A673 (cell line): ENCODE measurements around the gene KRI1. TPM values are rescaled to one million over a fixed set of nuclear protein-coding genes. Genes with fewer than 3 reads are reported as not detected.
A peak's percentile ranks its signal among the peaks of the same experiment; 100 is the strongest.

Experiments used
- BruUV-seq: library from RNA; stranded (reverse); fragments of 400-500 nt; replicated peaks from 2 replicates; lab custom pipeline; 2021; lab: Mats Ljungman, UMichigan
- CTCF ChIA-PET: fragments of 300-600 bp; sonication (Branson Sonifier 250); formaldehyde crosslinking; loops from one replicate; lab custom pipeline; 2022; ENCODE audit warnings: antibody characterized with exemption; lab: Charles Lee
- POLR2A ChIA-PET: fragments of 300-600 bp; sonication (Branson Sonifier 250); formaldehyde crosslinking; loops from one replicate; lab custom pipeline; 2022; ENCODE audit warnings: antibody characterized with exemption; ENCODE audit not compliant: low non-redundant PET; lab: Charles Lee
- DNase-seq: peaks from one replicate; pipeline ENCODE4 v3.0.0-alpha.2; 2015; ENCODE audit warnings: low spot score
- H3K27ac ChIP-seq: fragments of 200-600 bp; sonication (generic); 2 replicates; pipeline ENCODE4 v1.5.1; 2016; ENCODE audit warnings: mixed run types, low read depth, mild to moderate bottlenecking, mixed read lengths, antibody characterized with exemption, low read length; ENCODE audit not compliant: poor library complexity, severe bottlenecking
- H3K27me3 ChIP-seq: fragments of 200-600 bp; sonication (generic); replicated peaks from 2 replicates; pipeline ENCODE4 v1.6.1; 2017; ENCODE audit warnings: mixed run types, low read depth, mild to moderate bottlenecking, mixed read lengths, antibody characterized with exemption, low read length; ENCODE audit not compliant: insufficient read depth, poor library complexity
- H3K36me3 ChIP-seq: fragments of 200-600 bp; sonication (generic); 2 replicates; pipeline ENCODE4 v1.6.1; 2016; ENCODE audit warnings: mixed run types, mild to moderate bottlenecking, mixed read lengths, antibody characterized with exemption, low read length; ENCODE audit not compliant: insufficient read depth, poor library complexity, severe bottlenecking
- H3K4me1 ChIP-seq: fragments of 200-600 bp; sonication (generic); 2 replicates; pipeline ENCODE4 v1.6.1; 2017; ENCODE audit warnings: mixed run types, mild to moderate bottlenecking, mixed read lengths, antibody characterized with exemption, low read length; ENCODE audit not compliant: insufficient read depth, poor library complexity, severe bottlenecking
- H3K4me3 ChIP-seq: fragments of 200-600 bp; sonication (generic); 2 replicates; pipeline ENCODE4 v1.5.1; 2016; ENCODE audit warnings: low read depth, mixed run types, mild to moderate bottlenecking, mixed read lengths, low read length; ENCODE audit not compliant: poor library complexity, severe bottlenecking
- H3K9me3 ChIP-seq: fragments of 200-600 bp; sonication (generic); 2 replicates; pipeline ENCODE4 v1.6.1; 2016; ENCODE audit warnings: mixed run types, low read depth, mild to moderate bottlenecking, mixed read lengths, antibody characterized with exemption, low read length; ENCODE audit not compliant: poor library complexity, severe bottlenecking
- EZH2 ChIP-seq: fragments of 200-600 bp; sonication (generic); IDR thresholded peaks from 2 replicates; pipeline ENCODE4 v1.6.1; 2017; ENCODE audit warnings: borderline replicate concordance, low read depth, mild to moderate bottlenecking, mixed read lengths, antibody characterized with exemption, low read length; ENCODE audit not compliant: poor library complexity, severe bottlenecking
- intact Hi-C: fragments of 100-400 bp; cut with micrococcal nuclease; formaldehyde crosslinking; loops from one replicate; pipeline ENCODE4 v1.10.0; 2022; ENCODE audit not compliant: unreplicated experiment
- total RNA-seq: library from RNA; stranded (reverse); gene quantifications from 2 replicates; pipeline ENCODE4 v1.2.3, GENCODE V29; 2021
- TF ChIP-seq, protein P1 (sequence below): fragments of 300-800, 200-600 bp; sonication (generic); conservative IDR thresholded peaks from 2 replicates; pipeline ENCODE4 v1.5.1; 2017; ENCODE audit warnings: low read depth, mild to moderate bottlenecking, antibody characterized with exemption, low read length, moderate library complexity, mixed read lengths

Gene KRI1
- total RNA-seq, 1 experiment from 2014 or later, result 47.8 TPM

DNA sequence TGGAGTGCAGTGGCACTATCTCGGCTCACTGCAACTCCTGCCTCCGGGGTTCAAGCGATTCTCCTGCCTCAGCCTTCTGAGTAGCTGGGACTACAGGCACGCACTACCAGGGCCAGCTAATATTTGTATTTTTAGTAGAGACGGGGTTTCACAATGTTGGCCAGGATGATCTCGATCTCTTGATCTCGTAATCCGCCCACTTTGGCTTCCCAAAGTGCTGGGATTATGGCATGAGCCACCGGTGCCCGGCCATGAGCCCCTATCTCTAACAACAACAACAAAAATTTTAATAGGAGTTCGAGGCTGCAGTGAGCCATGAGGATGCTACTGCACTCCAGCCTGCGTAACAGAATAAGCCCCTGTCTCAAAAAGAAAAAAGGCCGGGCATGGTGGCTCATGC, 16.3 kb upstream of the KRI1 start:
- Histone ChIP-seq H3K27ac (no peak overlapping the region), H3K4me3 (no peak overlapping the region), H3K27me3 (no peaks in the 10 kb centered on the region), H3K36me3 (no peaks in the 10 kb centered on the region), H3K9me3 (no peaks in the 10 kb centered on the region), H3K4me1 (no peaks in the 10 kb centered on the region)
- no peak for DNase-seq
- intact Hi-C loops, result loop anchor here (10.0 kb wide), 1 partner anchor 283 kb away; no protein-coding TSS in a partner anchor
- POLR2A ChIA-PET, result interaction anchor here (0.6 kb wide), 1 partner anchor 15 kb away, joined by 3 read pairs; no protein-coding TSS in a partner anchor
- CTCF ChIA-PET, result interaction anchor here (2.8 to 3.4 kb wide), 2 partner anchors 62 to 119 kb away, joined by 42 to 75 read pairs; partner anchors contain the start of gene QTRT1
- BruUV-seq, result no TSS peak
- TF ChIP-seq, protein P1, sequence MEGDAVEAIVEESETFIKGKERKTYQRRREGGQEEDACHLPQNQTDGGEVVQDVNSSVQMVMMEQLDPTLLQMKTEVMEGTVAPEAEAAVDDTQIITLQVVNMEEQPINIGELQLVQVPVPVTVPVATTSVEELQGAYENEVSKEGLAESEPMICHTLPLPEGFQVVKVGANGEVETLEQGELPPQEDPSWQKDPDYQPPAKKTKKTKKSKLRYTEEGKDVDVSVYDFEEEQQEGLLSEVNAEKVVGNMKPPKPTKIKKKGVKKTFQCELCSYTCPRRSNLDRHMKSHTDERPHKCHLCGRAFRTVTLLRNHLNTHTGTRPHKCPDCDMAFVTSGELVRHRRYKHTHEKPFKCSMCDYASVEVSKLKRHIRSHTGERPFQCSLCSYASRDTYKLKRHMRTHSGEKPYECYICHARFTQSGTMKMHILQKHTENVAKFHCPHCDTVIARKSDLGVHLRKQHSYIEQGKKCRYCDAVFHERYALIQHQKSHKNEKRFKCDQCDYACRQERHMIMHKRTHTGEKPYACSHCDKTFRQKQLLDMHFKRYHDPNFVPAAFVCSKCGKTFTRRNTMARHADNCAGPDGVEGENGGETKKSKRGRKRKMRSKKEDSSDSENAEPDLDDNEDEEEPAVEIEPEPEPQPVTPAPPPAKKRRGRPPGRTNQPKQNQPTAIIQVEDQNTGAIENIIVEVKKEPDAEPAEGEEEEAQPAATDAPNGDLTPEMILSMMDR, result no peak
- no peak for TF ChIP-seq EZH2

DNA sequence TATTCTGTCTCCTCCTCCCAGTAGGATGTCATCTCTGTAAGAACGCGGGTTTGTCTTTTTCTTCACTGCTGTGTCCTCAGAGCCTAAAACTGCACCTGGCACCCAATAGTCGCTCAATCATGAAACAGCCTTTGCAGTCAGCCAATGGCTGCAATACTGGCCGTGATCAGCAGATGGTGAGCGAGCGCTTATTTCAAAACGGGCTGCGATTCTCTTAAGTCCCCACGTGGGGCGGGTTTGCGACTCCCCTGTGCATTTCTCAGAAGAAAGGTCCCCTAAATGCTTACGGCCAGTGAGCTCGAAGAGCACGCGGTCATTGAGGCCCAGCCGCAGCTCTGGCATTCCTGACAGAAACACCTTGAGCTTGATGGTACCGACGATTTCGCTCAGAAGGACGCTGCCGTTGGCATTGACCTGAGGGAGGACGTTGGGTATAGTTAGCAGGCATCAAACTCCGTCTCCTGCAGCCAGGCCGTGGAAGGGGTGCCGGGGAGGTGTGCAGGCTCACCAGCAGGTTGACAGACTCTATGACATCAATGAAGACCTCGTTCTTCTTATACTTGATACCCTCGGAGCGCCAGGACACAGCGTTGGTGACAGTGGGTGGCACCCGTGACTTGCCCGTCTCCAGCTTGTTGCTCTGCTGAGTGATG, 15.3 kb upstream of the KRI1 start:
- H3K4me3 ChIP-seq, result no peak overlapping the region
- no TSS peak for BruUV-seq
- no peaks in the 10 kb centered on the region for H3K4me1 ChIP-seq
- intact Hi-C loops, result loop anchor here (1.0 to 10.0 kb wide), 3 partner anchors 63 to 284 kb away; no protein-coding TSS in a partner anchor
- H3K36me3 ChIP-seq, result no peaks in the 10 kb centered on the region
- CTCF ChIA-PET, result interaction anchor here (0.6 to 3.4 kb wide), 12 partner anchors 12 to 282 kb away, joined by 3 to 75 read pairs (median 4); partner anchors contain the start of genes CDKN2D and QTRT1
- peak; percentile 95 for DNase-seq
- H3K27ac ChIP-seq, result no peak overlapping the region
- no peaks in the 10 kb centered on the region for H3K9me3 ChIP-seq
- no peaks in the 10 kb centered on the region for H3K27me3 ChIP-seq
- TF ChIP-seq, protein P1, result peak; percentile 99
- no peak for TF ChIP-seq EZH2
- POLR2A ChIA-PET, result interaction anchor here (0.7 kb wide), 1 partner anchor 108 kb away, joined by 3 read pairs; no protein-coding TSS in a partner anchor

DNA sequence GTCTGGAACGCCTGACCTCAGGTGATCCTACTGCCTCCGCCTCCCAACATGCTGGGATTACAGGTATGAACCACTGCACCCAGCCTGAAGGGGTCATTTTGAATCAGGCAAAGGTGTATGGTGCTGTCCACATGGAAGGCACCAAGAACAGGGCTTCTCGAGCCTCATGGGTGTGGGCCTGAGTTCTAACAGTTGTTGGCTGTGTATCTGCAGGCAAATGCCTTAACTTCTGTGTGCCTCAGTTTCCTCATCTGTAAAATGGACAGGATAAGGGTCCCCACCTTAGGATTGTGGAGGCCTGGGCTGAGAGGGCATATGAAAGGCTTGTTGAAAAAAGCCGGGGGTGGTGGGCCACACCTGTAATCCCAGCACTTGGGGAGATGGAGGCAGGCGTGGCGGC, 12.1 kb upstream of the KRI1 start:
- Histone ChIP-seq H3K4me1 (no peaks in the 10 kb centered on the region), H3K27ac (no peak overlapping the region), H3K36me3 (no peaks in the 10 kb centered on the region), H3K27me3 (no peaks in the 10 kb centered on the region), H3K4me3 (no peak overlapping the region), H3K9me3 (no peaks in the 10 kb centered on the region)
- TF ChIP-seq, protein P1, result no peak
- TF ChIP-seq EZH2, result no peak
- ChIA-PET CTCF (interaction anchor here (0.6 kb wide), 2 partner anchors 67 to 360 kb away, joined by 3 read pairs; no protein-coding TSS in a partner anchor), POLR2A (no interaction called here)
- intact Hi-C loops, result no loop called here
- no peak for DNase-seq
- BruUV-seq, result no TSS peak
